ENCODE measurements around the gene GLP2R.

GLP2R gene

DNA sequence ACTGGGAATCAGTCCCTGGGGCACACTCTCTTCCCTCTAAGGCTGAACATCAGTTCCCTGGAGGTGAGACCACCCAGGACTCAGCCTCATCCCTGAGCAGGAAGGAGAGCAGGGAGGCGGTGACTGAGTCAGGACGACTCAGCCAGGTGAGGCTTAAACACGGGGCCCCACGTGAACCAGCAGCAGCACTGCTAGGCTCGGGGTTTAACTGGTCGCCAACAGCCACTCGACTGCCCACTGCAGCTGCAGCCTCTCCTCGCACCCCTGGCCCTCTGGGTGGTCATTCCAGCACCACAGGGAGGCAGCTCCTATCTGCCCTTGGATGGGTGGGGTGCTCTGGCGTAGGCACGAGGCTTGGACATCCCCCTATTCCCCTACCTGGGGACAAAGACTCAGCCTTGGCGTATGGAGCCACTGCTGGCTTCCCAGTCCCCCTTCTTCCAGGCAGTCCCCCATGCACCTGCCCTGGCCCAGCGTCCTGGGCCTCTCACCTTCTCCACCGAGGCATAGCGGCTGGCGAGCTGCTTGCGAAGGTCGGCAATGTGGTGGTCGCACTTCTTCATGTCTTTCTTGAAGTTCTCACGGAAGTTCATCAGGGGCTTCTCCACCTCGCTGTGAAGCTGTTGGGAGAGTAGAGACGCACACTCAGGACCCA lies 100.6 kb downstream of the GLP2R start:
- no peak for DNase-seq

DNA sequence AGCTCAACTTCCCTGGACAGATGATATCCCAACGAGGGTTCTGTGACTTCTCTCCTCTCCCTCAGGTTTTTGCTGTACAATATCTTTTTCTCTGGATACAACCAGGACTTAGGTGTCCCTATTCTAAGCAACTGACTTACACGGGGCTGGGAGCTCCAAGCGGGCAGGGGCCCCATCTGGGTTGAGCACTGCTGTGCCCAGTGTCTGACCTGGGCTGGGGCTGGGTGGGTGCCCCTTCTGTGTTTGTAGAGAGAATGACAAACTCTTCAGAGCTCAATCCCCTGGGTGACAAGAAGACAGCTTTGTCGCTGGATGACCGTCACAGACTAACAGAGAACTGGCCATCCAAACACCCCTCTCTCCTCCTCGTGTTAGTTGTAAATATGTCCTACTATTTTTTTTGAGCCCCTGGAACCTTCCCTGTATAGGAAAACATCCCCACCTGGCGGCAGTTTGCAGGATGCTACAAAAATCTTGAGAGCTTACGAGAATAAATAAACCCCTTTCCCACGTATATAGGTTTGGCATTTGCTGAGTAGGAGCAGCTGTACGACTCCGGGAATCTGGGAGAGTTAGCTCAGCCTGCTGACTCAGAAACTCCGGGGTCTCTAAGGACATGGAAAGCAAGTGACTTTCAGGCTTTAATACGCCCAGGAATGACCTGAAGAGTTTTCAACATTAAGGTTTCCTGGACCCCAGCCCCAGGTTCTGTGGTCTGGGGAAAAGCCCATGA lies 103.0 kb downstream of the GLP2R start:
- DNase-seq, result no peak

DNA sequence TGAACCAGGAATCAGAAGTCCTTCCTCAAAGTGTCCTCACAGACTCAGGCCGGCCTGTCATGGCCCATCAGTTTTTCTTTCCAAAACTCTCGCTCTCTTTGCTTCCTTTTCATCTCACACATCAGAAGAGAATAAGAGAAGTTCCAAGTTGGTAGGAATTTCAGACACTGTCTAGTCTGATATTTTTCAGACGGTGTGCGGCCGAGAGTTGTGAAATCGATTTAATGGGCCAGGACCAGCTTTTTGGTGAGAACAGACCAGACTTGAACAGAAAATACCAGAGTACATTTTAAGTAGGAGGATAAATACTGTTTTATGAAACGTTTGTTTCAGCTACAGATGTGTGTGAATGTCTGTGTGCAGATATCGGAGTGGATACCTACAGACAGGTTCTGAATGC lies 104.1 kb downstream of the GLP2R start:
- DNase-seq, result no peak

DNA sequence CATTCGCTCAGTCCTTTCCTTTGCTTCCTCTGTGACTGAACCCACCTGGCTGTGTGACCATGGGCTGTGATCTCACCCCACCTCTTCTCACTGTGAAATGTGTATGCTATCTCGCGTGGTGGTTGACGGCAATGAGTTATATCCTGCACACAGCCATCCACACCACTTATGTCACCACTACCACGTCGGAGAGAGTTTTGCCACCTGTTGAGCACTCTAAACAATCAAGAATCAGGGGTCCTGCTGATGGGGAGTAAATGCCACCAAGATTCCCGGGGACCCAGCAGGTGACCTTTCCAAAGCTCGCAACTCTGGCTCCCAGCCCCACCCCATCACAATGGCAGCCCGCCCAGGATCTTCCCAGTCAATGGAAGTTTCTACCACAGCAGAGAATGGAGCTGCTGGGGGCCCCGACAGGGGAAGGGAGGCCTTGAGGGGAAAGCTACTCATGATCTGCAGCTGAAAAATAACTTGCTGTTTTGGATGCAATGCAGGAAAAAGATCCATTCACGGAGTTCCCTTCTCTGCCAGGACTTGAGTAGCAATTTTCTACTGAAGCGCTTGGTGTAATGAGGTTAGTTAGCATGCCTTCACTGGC lies 105.5 kb downstream of the GLP2R start:
- DNase-seq, result no peak

DNA sequence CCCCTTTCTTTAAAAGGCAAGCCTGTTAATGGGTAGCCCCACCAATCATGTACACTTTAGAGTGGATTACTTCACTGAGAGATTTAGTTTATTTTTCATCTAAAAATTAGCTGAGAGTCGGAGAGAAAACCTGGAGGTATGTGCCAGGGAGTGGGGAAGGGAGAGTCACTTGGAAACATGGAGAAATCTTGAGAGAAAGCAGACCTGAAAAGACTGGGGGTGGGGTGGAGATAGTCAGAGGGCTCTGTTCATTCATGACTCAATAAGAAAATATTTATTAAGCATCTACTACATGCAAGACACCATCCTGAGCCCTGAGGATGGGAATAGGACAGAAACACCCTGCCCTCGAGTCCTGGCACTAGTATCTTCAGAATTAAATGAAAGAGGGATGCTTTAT lies 106.8 kb downstream of the GLP2R start:
- DNase-seq, result no peak

DNA sequence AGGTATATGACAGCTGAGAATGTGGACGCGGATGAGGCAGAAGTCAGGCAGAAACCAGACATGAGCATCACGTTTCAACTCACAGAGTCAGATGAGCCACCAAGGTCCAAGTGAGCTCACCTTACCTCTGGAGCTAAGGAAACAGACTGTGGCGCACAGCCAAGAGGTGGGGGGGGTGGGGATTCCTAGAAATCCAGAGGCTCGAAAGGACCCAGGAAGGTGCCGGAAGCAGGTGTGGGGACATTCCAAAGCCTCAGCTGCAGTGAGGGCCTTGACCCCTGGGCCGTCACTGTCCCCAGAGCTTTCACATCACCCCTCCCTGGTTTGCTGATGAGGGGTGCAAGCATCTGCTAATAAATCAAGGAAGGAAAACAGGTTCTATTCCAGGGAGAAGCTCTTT lies 108.6 kb downstream of the GLP2R start:
- DNase-seq, result no peak

DNA sequence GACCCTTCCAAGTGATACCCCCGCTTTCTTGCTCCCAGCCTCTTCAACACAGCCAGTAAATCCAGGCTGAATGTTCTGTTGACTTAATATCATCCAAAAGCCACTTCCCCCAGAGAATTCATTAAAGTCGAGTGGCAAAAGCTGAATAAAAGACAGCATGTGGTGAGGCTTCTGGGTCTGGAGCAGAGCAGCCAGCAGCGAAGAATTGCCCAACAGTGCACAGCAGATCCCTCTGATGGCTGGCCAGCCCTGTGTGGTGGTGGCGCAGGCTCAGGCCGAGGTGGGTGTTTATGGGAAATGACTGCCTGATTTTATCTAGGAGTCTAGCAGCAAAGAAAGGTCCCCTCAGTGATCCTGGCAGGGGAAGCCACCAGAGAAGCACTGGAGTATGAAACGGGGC lies 109.7 kb downstream of the GLP2R start:
- DNase-seq, result no peak

DNA sequence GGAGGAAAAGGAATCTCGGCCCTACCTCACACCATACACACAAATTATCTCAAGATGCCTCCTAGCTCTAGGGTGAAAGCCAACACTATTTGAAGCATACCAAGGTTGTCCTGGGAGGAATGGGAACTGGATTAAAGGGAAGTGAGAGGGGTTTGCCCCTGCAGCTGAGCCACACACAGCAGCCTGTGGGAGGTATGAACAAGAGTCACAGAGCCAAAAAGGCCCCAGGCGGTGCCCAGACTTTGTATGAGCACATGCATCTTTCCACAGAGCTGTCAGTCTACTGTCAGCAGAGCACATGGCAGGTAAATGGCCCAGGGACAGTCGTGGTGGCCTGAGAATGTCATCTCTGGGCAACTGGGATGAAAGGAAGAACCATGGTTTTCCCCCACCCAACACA lies 110.4 kb downstream of the GLP2R start:
- DNase-seq, result no peak

DNA sequence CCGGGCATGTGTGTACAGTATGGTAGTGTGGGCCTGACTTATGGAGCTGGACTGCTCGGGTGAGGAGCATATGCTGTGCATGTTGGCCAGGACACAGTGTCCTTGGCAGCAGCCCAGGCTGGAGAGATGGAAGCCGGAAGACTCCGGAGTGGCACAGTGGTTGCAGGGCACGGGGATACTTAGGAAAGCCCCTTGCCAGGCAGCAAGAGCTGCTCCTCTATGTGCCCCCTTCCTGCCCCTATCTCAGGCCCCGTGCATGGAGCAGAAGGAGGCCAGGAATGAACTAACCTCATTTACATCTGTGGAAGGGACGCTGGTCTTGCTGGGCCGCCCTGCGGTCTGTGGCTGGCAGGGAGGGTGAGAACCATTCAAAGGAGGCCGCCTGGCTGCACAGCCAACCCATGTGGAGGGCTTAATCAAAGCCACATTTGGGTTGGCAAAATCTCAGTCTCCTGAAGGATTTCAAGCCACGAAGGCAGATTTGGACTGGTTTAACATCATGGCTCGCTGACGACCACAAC lies 111.6 kb downstream of the GLP2R start:
- DNase-seq, result no peak

DNA sequence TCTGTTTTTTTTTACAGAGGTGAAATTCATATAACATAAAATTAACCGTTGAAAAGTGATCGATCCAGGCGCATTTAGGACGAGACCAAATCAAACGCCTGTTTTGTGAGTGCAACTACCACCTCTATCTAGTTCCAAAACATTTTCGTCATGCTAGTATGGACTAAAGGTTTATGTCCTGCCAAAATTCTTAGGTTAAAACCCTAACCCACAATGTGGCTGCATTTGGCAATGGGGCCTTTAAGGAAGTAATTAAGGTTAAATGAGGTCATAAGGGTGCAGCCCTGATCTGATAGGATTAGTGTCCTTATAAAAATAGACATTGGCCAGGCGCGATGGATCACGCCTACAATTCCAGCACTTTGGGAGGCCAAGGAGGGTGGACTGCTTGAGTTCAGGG lies 112.2 kb downstream of the GLP2R start:
- no peak for DNase-seq

DNA sequence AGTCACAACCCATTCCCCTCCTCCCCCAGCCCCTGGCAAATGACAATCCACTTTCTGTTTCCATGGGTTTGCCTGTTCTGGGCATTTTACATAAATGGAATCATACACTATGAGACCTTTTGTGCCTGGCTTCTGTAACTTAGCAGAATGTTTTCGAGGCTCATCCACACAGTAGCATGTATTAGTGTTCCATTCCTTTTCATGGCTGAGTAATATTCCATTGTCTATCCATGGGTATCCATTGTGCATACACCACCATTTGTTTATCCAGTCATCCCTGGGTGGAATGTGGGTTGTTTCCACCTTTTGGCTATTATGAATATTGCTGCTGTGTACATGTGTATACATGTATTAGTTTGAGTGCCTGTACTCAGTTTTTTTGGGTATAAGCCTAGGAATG lies 113.0 kb downstream of the GLP2R start:
- DNase-seq, result no peak

DNA sequence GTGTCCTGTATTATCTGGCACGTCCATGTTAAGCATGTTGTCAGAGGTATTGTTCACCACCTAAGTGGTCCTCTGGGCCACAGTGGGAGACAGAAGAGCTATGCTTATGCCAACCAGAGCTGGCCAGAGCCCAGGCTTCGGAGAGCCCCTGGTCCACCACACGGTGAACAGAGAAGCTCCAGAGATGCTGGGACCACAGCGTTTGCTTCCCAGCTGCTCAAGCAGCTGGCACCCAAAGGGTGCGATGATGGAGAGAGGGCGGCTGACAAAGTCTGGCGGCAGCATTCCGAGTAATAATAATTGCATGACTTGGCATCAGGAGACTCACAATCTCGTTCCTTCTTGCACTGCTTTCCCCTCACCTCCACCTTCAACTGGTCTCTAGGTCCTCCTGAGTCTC lies 115.1 kb downstream of the GLP2R start:
- DNase-seq, result no peak

DNA sequence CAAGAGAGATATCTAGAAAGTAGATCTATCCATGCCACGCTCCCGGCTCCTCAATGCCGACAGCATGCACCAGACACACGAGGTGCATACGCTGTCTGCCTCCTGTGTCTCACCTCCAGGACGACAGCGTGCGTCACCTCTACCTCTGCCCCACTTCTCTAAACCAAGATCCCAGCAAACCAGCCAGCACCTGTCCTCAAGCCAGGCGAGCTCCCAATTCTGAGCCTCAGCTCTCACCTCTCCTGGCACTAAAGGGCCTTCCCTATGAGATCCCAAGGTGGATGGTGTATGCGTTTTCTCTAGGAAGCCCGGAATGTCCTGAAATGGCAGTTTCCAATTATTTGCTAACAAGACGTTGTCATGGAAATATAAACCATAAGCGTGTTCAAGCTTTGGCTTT lies 115.6 kb downstream of the GLP2R start:
- DNase-seq, result peak; percentile 44
